ENCODE data around the gene BRD2. TPM values are rescaled to one million over a fixed set of nuclear protein-coding genes. Genes with fewer than 3 reads are reported as not detected.

BRD2 gene
- polyA plus RNA-seq, 2 of the 4 experiments (the other 2 are of a cell fraction), result 92.5 to 153 TPM

DNA sequence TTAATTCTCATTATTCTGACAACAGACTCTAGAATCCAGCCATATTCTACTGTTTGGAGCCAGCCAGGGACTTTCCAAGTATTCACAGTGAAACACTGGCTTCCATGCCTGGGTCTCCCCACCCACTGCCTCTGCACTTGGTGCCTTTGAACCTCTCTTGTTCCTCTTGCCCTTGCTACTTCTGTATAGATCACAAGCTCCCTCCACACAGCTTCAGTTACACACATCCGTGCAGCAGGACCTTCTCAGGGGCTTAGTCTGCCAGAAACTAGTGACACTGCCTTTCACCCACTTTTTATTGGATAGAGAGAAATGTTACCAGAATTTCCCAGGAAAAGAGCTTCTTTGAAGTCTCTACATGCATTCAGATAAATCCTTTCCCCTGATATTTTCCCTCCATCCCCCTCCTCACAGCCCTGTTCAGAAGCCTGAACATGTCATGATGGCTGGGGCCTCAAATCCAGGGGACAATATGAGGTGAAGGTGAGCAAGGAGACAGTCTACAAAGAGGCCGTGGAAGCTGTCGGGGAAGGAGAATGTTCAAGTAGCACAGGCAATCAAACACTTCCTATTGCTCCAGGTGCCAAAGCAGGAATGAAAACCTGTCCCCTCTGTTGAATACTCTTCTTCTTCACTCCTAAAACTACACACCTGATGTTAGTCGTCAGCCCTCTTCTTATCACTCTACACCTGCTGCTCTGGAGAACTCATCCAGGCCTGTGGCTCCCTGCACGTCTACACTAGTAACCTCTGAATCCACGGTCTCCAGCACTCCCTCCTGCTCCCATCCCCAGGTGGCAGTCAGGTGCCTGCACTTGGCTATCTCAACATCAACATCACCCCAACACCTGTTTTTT is 61.2 kb downstream of the BRD2 start:
- Histone ChIP-seq H3K4me2 (no peak overlapping the region), H3K9me3 (no peaks in the 10 kb centered on the region), H3K4me3 (no peak overlapping the region), H3K27ac (no peak overlapping the region), H3K4me1 (no peaks in the 10 kb centered on the region)
- ChIA-PET CTCF (interaction anchor here (0.6 to 2.0 kb wide), 4 partner anchors 14 to 230 kb away, joined by 3 to 5 read pairs (median 4); no protein-coding TSS in a partner anchor), POLR2A (no interaction called here)
- FAIRE-seq (no peak), ATAC-seq (peak; percentile 45 to 59; a peak in 2 of 6 replicates), DNase-seq (ENCODE audit: low read depth in 1 of 2, low spot score in 1 of 2) (no peak)
- TF ChIP-seq, protein P1, sequence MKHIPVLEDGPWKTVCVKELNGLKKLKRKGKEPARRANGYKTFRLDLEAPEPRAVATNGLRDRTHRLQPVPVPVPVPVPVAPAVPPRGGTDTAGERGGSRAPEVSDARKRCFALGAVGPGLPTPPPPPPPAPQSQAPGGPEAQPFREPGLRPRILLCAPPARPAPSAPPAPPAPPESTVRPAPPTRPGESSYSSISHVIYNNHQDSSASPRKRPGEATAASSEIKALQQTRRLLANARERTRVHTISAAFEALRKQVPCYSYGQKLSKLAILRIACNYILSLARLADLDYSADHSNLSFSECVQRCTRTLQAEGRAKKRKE (CRISPR knock-in tag; IDR thresholded peaks at IDR 0.05; ENCODE audit: low read depth), result no peak
- TF ChIP-seq ZNF302 (CRISPR knock-in tag; IDR thresholded peaks at IDR 0.05), result no peak
- TF ChIP-seq POLR2A (IDR thresholded peaks at IDR 0.05; ENCODE audit: low read length), result no peak
- TF ChIP-seq RFX5 (IDR thresholded peaks at IDR 0.05), result peak; percentile 94
- no peak for TF ChIP-seq CBX8 (IDR thresholded peaks at IDR 0.05)
- WGBS (ENCODE audit: missing lambda C conversion rate), result 25% methylated on average over 6 of the region's 6 CpGs

DNA sequence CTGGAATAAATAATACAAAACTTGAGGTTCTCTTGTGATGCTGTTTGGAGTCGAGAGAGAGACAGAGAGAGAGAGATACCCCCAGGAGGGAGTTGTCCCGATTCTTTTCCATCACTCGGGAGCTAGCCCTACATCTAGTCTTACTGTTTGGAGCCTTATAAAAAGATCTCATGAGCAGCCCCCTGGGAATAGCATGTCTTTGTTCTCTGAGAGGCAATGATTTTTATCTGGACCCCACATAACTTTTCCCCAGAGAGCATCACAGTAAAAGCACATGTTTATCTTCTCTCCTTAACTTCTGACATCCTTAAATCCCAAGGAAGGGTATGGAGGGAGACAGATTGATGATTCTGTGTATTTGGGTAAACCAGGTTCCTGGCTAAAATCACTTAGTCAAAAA is 61.9 kb downstream of the BRD2 start:
- Histone ChIP-seq H3K4me1 (no peaks in the 10 kb centered on the region), H3K4me2 (no peak overlapping the region), H3K9me3 (no peaks in the 10 kb centered on the region; the same call in 2 of the 3 replicates), H3K27ac (no peak overlapping the region), H3K4me3 (no peak overlapping the region)
- CTCF ChIA-PET, result no interaction called here
- no peak for TF ChIP-seq EP300 (IDR thresholded peaks at IDR 0.05)
- no peak for TF ChIP-seq NPAS2 (CRISPR knock-in tag; IDR thresholded peaks at IDR 0.05; ENCODE audit: borderline replicate concordance)
- TF ChIP-seq FOXS1 (CRISPR knock-in tag; IDR thresholded peaks at IDR 0.05), result no peak
- no peak for TF ChIP-seq ESRRA (IDR thresholded peaks at IDR 0.05; ENCODE audit: borderline replicate concordance, low read length)
- TF ChIP-seq, protein P2, sequence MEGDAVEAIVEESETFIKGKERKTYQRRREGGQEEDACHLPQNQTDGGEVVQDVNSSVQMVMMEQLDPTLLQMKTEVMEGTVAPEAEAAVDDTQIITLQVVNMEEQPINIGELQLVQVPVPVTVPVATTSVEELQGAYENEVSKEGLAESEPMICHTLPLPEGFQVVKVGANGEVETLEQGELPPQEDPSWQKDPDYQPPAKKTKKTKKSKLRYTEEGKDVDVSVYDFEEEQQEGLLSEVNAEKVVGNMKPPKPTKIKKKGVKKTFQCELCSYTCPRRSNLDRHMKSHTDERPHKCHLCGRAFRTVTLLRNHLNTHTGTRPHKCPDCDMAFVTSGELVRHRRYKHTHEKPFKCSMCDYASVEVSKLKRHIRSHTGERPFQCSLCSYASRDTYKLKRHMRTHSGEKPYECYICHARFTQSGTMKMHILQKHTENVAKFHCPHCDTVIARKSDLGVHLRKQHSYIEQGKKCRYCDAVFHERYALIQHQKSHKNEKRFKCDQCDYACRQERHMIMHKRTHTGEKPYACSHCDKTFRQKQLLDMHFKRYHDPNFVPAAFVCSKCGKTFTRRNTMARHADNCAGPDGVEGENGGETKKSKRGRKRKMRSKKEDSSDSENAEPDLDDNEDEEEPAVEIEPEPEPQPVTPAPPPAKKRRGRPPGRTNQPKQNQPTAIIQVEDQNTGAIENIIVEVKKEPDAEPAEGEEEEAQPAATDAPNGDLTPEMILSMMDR (IDR thresholded peaks at IDR 0.05), result no peak
- no peak for TF ChIP-seq KDM5A (IDR thresholded peaks at IDR 0.05)
- no peak for TF ChIP-seq ZNF302 (CRISPR knock-in tag; IDR thresholded peaks at IDR 0.05)
- TF ChIP-seq RARB (CRISPR knock-in tag; IDR thresholded peaks at IDR 0.05), result no peak
- TF ChIP-seq FOSB (CRISPR knock-in tag; IDR thresholded peaks at IDR 0.05), result no peak
- TF ChIP-seq, protein P1 (CRISPR knock-in tag; IDR thresholded peaks at IDR 0.05; ENCODE audit: low read depth), result no peak
- no peak for TF ChIP-seq ZSCAN20 (CRISPR knock-in tag; IDR thresholded peaks at IDR 0.05)
- TF ChIP-seq, protein P3, sequence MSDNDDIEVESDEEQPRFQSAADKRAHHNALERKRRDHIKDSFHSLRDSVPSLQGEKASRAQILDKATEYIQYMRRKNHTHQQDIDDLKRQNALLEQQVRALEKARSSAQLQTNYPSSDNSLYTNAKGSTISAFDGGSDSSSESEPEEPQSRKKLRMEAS (IDR thresholded peaks at IDR 0.05), result no peak
- TF ChIP-seq, protein P4, sequence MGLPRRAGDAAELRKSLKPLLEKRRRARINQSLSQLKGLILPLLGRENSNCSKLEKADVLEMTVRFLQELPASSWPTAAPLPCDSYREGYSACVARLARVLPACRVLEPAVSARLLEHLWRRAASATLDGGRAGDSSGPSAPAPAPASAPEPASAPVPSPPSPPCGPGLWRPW (IDR thresholded peaks at IDR 0.05), result no peak
- TF ChIP-seq, protein P5, sequence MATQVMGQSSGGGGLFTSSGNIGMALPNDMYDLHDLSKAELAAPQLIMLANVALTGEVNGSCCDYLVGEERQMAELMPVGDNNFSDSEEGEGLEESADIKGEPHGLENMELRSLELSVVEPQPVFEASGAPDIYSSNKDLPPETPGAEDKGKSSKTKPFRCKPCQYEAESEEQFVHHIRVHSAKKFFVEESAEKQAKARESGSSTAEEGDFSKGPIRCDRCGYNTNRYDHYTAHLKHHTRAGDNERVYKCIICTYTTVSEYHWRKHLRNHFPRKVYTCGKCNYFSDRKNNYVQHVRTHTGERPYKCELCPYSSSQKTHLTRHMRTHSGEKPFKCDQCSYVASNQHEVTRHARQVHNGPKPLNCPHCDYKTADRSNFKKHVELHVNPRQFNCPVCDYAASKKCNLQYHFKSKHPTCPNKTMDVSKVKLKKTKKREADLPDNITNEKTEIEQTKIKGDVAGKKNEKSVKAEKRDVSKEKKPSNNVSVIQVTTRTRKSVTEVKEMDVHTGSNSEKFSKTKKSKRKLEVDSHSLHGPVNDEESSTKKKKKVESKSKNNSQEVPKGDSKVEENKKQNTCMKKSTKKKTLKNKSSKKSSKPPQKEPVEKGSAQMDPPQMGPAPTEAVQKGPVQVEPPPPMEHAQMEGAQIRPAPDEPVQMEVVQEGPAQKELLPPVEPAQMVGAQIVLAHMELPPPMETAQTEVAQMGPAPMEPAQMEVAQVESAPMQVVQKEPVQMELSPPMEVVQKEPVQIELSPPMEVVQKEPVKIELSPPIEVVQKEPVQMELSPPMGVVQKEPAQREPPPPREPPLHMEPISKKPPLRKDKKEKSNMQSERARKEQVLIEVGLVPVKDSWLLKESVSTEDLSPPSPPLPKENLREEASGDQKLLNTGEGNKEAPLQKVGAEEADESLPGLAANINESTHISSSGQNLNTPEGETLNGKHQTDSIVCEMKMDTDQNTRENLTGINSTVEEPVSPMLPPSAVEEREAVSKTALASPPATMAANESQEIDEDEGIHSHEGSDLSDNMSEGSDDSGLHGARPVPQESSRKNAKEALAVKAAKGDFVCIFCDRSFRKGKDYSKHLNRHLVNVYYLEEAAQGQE (IDR thresholded peaks at IDR 0.05), result no peak
- ATAC-seq, result no peak
- FAIRE-seq, result no peak
- 0% methylated on average over 3 of the region's 3 CpGs for WGBS (ENCODE audit: missing lambda C conversion rate)
- POLR2A ChIA-PET, result no interaction called here
- no peak for DNase-seq (ENCODE audit: low read depth in 1 of 2, low spot score in 1 of 2)

Other genes with a start within 250 kb of the BRD2 start
- not detected in 2 replicates for gene HLA-DQA2, start 227.2 kb upstream of the BRD2 start, polyA plus RNA-seq (2011; rRNA removed)
- gene HLA-DQA2, start 227.2 kb upstream of the BRD2 start, polyA plus RNA-seq (2017; fragmentation: RNase III; extraction: RNeasy Plus Mini Kit Qiagen cat#74134 plus additional on column Dnase treatment), result not detected in 3 replicates
- gene HLA-DQB2, start 205.1 kb upstream of the BRD2 start, polyA plus RNA-seq (2011; rRNA removed), result not detected in 2 replicates
- not detected in 3 replicates for gene HLA-DQB2, start 205.1 kb upstream of the BRD2 start, polyA plus RNA-seq (2017; fragmentation: RNase III; extraction: RNeasy Plus Mini Kit Qiagen cat#74134 plus additional on column Dnase treatment)
- gene HLA-DOB, start 151.6 kb upstream of the BRD2 start, polyA plus RNA-seq (2011; rRNA removed), result 0.10 and 0.11 TPM in 2 replicates
- 0.07 to 0.12 TPM (median 0.08 TPM) in 3 replicates for gene HLA-DOB, start 151.6 kb upstream of the BRD2 start, polyA plus RNA-seq (2017; fragmentation: RNase III; extraction: RNeasy Plus Mini Kit Qiagen cat#74134 plus additional on column Dnase treatment)
- gene TAP2, start 129.9 kb upstream of the BRD2 start, polyA plus RNA-seq (2011; rRNA removed), result 11.4 and 12.1 TPM in 2 replicates
- gene TAP2, start 129.9 kb upstream of the BRD2 start, polyA plus RNA-seq (2017; fragmentation: RNase III; extraction: RNeasy Plus Mini Kit Qiagen cat#74134 plus additional on column Dnase treatment), result 15.9 to 18.4 TPM (median 16.5 TPM) in 3 replicates
- 18.7 and 20.2 TPM in 2 replicates for gene PSMB8, start 124.5 kb upstream of the BRD2 start, polyA plus RNA-seq (2011; rRNA removed)
- gene PSMB8, start 124.5 kb upstream of the BRD2 start, polyA plus RNA-seq (2017; fragmentation: RNase III; extraction: RNeasy Plus Mini Kit Qiagen cat#74134 plus additional on column Dnase treatment), result 14.6 to 16.6 TPM (median 15.9 TPM) in 3 replicates
- 21.2 and 28.2 TPM in 2 replicates for gene TAP1, start 114.9 kb upstream of the BRD2 start, polyA plus RNA-seq (2011; rRNA removed)
- gene TAP1, start 114.9 kb upstream of the BRD2 start, polyA plus RNA-seq (2017; fragmentation: RNase III; extraction: RNeasy Plus Mini Kit Qiagen cat#74134 plus additional on column Dnase treatment), result 19.0 to 25.8 TPM (median 21.4 TPM) in 3 replicates
- gene PSMB9, start 114.4 kb upstream of the BRD2 start, polyA plus RNA-seq (2011; rRNA removed), result 11.7 and 12.5 TPM in 2 replicates
- gene PSMB9, start 114.4 kb upstream of the BRD2 start, polyA plus RNA-seq (2017; fragmentation: RNase III; extraction: RNeasy Plus Mini Kit Qiagen cat#74134 plus additional on column Dnase treatment), result 9.2 to 18.9 TPM (median 12.0 TPM) in 3 replicates
- gene HLA-DMB, start 27.6 kb upstream of the BRD2 start, polyA plus RNA-seq (2011; rRNA removed), result 14.3 and 21.6 TPM in 2 replicates
- 2.1 to 3.7 TPM (median 3.0 TPM) in 3 replicates for gene HLA-DMB, start 27.6 kb upstream of the BRD2 start, polyA plus RNA-seq (2017; fragmentation: RNase III; extraction: RNeasy Plus Mini Kit Qiagen cat#74134 plus additional on column Dnase treatment)
- gene HLA-DMA, start 15.5 kb upstream of the BRD2 start, polyA plus RNA-seq (2011; rRNA removed), result 5.6 and 7.0 TPM in 2 replicates
- 2.5 to 2.8 TPM (median 2.5 TPM) in 3 replicates for gene HLA-DMA, start 15.5 kb upstream of the BRD2 start, polyA plus RNA-seq (2017; fragmentation: RNase III; extraction: RNeasy Plus Mini Kit Qiagen cat#74134 plus additional on column Dnase treatment)
- 0.25 and 0.27 TPM in 2 replicates for gene HLA-DOA, start 41.0 kb downstream of the BRD2 start, polyA plus RNA-seq (2011; rRNA removed)
- gene HLA-DOA, start 41.0 kb downstream of the BRD2 start, polyA plus RNA-seq (2017; fragmentation: RNase III; extraction: RNeasy Plus Mini Kit Qiagen cat#74134 plus additional on column Dnase treatment), result 0.03 TPM in 1 of 3 replicates, not detected in the others
- gene HLA-DPA1, start 105.1 kb downstream of the BRD2 start, polyA plus RNA-seq (2011; rRNA removed), result not detected in 2 replicates
- 0.09 TPM in 1 of 3 replicates, not detected in the others for gene HLA-DPA1, start 105.1 kb downstream of the BRD2 start, polyA plus RNA-seq (2017; fragmentation: RNase III; extraction: RNeasy Plus Mini Kit Qiagen cat#74134 plus additional on column Dnase treatment)
- not detected in 2 replicates for gene HLA-DPB1, start 107.4 kb downstream of the BRD2 start, polyA plus RNA-seq (2011; rRNA removed)
- not detected in 3 replicates for gene HLA-DPB1, start 107.4 kb downstream of the BRD2 start, polyA plus RNA-seq (2017; fragmentation: RNase III; extraction: RNeasy Plus Mini Kit Qiagen cat#74134 plus additional on column Dnase treatment)
- gene COL11A2, start 223.9 kb downstream of the BRD2 start, polyA plus RNA-seq (2011; rRNA removed), result 0.66 and 0.73 TPM in 2 replicates
- 0.93 to 1.3 TPM (median 1.1 TPM) in 3 replicates for gene COL11A2, start 223.9 kb downstream of the BRD2 start, polyA plus RNA-seq (2017; fragmentation: RNase III; extraction: RNeasy Plus Mini Kit Qiagen cat#74134 plus additional on column Dnase treatment)
- gene RXRB, start 232.1 kb downstream of the BRD2 start, polyA plus RNA-seq (2011; rRNA removed), result 15.6 and 21.1 TPM in 2 replicates
- 19.1 to 21.3 TPM (median 20.3 TPM) in 3 replicates for gene RXRB, start 232.1 kb downstream of the BRD2 start, polyA plus RNA-seq (2017; fragmentation: RNase III; extraction: RNeasy Plus Mini Kit Qiagen cat#74134 plus additional on column Dnase treatment)
- gene SLC39A7, start 232.3 kb downstream of the BRD2 start, polyA plus RNA-seq (2011; rRNA removed), result 59.0 and 66.5 TPM in 2 replicates
- 104 to 125 TPM (median 122 TPM) in 3 replicates for gene SLC39A7, start 232.3 kb downstream of the BRD2 start, polyA plus RNA-seq (2017; fragmentation: RNase III; extraction: RNeasy Plus Mini Kit Qiagen cat#74134 plus additional on column Dnase treatment)
- gene HSD17B8, start 236.1 kb downstream of the BRD2 start, polyA plus RNA-seq (2011; rRNA removed), result 15.9 and 16.5 TPM in 2 replicates
- gene HSD17B8, start 236.1 kb downstream of the BRD2 start, polyA plus RNA-seq (2017; fragmentation: RNase III; extraction: RNeasy Plus Mini Kit Qiagen cat#74134 plus additional on column Dnase treatment), result 9.3 to 9.6 TPM (median 9.5 TPM) in 3 replicates
- 12.7 and 14.6 TPM in 2 replicates for gene RING1, start 239.9 kb downstream of the BRD2 start, polyA plus RNA-seq (2011; rRNA removed)
- gene RING1, start 239.9 kb downstream of the BRD2 start, polyA plus RNA-seq (2017; fragmentation: RNase III; extraction: RNeasy Plus Mini Kit Qiagen cat#74134 plus additional on column Dnase treatment), result 31.4 to 39.0 TPM (median 35.0 TPM) in 3 replicates